ENCODE measurements around the gene CCL19. TPM values are rescaled to one million over a fixed set of nuclear protein-coding genes. Genes with fewer than 3 reads are reported as not detected.
A peak's percentile ranks its signal among the peaks of the same experiment; 100 is the strongest.
"Not testable (repeated sequence)": the region's sequence is repeated elsewhere in the genome, so short reads cannot be mapped to it uniquely, and the experiment has no call there.

The CCL19 gene
- not detected for total RNA-seq

DNA sequence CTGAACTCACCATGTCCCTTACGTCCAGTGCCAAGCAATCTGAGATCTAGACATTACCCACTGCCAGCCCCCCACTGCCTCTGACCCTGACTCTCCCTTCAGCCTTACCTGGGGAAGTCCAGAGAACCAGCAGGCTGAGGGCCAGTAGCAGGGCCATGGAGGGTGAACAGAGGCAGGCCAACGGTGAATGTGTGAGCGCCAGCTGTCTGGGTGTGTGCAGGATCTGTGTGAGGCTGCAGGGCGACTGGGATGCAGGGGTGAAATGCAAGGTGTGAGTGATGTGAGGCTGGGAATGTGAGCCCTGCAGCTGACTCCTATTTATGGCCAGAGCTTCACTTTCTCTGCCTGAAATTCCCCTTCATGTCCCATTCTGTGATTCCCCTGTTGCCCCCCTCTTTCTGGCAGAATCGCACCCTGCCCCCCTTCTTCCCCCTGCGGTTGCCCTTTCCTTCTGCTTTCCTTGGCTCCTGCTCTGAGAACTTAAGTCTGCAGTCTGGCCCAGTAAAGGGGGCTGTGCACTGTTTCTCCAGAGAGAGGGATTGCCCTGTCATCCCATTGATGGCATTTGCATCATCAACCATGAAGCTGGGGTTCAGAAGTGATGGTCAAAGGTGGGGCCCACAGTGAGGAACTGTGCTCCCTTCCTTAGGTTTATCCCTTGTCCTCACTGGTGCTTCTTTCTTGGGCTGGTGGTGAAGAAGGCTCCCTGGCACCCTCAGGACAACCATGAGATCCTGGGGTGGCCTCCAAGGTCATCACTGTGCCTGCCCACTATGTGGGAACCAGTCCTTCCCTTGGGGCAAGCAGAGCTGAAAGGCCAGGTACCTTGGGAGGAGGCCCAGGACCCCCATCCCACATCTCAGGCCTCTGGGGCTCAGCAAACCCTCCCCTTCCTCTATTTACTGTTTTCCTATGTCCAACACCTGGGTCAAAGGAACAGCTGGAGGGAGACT, at the start of gene CCL19:
TSS of gene CCL19 (minus strand) at position 294 of the 953 bp plus-strand sequence. CDS start at position 157, 137 bp downstream.
- no peak for DNase-seq (ENCODE audit: low spot score)
- no peaks in the 10 kb centered on the region for H3K9me3 Mint-ChIP-seq
- no peak for ATAC-seq
- H3K27me3 Mint-ChIP-seq, result peaks cover 0 to 2% of the 10 kb centered on the region in 2 donors
- no peaks in the 10 kb centered on the region for H3K36me3 Mint-ChIP-seq
- peaks cover 0 to 5% of the 10 kb centered on the region in 2 donors for H3K4me1 Mint-ChIP-seq (ENCODE audit: low read depth in 2 of 2)
- H3K27ac Mint-ChIP-seq, result no peak within 1 kb of the TSS
- no peak within 1 kb of the TSS for H3K4me3 Mint-ChIP-seq

GRCh38 chr9:34740176-34740575, 49.1 kb upstream of the CCL19 start:
- not testable (repeated sequence) for ATAC-seq; H3K27ac Mint-ChIP-seq; H3K4me3 Mint-ChIP-seq; H3K9me3 Mint-ChIP-seq; H3K4me1 Mint-ChIP-seq (ENCODE audit: low read depth in 2 of 2); H3K36me3 Mint-ChIP-seq; DNase-seq (ENCODE audit: low spot score)
- peaks cover 13 to 22% of the 10 kb centered on the region in 2 donors for H3K27me3 Mint-ChIP-seq

- no peak overlapping the region for H3K4me3 Mint-ChIP-seq
- peaks cover 5 to 15% of the 10 kb centered on the region in 2 donors for H3K27me3 Mint-ChIP-seq
- H3K27ac Mint-ChIP-seq, result no peak overlapping the region
- H3K36me3 Mint-ChIP-seq, result no peaks in the 10 kb centered on the region
- DNase-seq (ENCODE audit: low spot score), result no peak
- H3K4me1 Mint-ChIP-seq (ENCODE audit: low read depth in 2 of 2), result no peaks in the 10 kb centered on the region
- H3K9me3 Mint-ChIP-seq, result no peaks in the 10 kb centered on the region
- no peak for ATAC-seq
Measured at GRCh38 chr9:34737677-34738260, 46.7 kb upstream of the CCL19 start.

GRCh38 chr9:34734720-34735119, 43.6 kb upstream of the CCL19 start:
- H3K27ac Mint-ChIP-seq, result no peak overlapping the region
- no peaks in the 10 kb centered on the region for H3K9me3 Mint-ChIP-seq
- H3K4me1 Mint-ChIP-seq (ENCODE audit: low read depth in 2 of 2), result no peaks in the 10 kb centered on the region
- H3K27me3 Mint-ChIP-seq, result peaks cover 5 to 20% of the 10 kb centered on the region in 2 donors
- DNase-seq (ENCODE audit: low spot score) (no peak), ATAC-seq (no peak)
- no peak overlapping the region for H3K4me3 Mint-ChIP-seq
- H3K36me3 Mint-ChIP-seq, result no peaks in the 10 kb centered on the region

GRCh38 chr9:34732886-34733285, 41.8 kb upstream of the CCL19 start:
- Mint-ChIP-seq H3K27me3 (peaks cover 3 to 18% of the 10 kb centered on the region in 2 donors), H3K27ac (no peak overlapping the region), H3K9me3 (no peaks in the 10 kb centered on the region), H3K4me1 (ENCODE audit: low read depth in 2 of 2) (no peaks in the 10 kb centered on the region), H3K36me3 (no peaks in the 10 kb centered on the region), H3K4me3 (no peak overlapping the region)
- DNase-seq (ENCODE audit: low spot score) (no peak), ATAC-seq (no peak)

GRCh38 chr9:34732478-34732877, 41.4 kb upstream of the CCL19 start:
- Mint-ChIP-seq H3K27me3 (peaks cover 0 to 18% of the 10 kb centered on the region in 2 donors), H3K36me3 (no peaks in the 10 kb centered on the region), H3K4me3 (no peak overlapping the region), H3K27ac (no peak overlapping the region), H3K4me1 (ENCODE audit: low read depth in 2 of 2) (no peaks in the 10 kb centered on the region), H3K9me3 (no peaks in the 10 kb centered on the region)
- no peak for DNase-seq (ENCODE audit: low spot score)
- ATAC-seq, result no peak

DNA sequence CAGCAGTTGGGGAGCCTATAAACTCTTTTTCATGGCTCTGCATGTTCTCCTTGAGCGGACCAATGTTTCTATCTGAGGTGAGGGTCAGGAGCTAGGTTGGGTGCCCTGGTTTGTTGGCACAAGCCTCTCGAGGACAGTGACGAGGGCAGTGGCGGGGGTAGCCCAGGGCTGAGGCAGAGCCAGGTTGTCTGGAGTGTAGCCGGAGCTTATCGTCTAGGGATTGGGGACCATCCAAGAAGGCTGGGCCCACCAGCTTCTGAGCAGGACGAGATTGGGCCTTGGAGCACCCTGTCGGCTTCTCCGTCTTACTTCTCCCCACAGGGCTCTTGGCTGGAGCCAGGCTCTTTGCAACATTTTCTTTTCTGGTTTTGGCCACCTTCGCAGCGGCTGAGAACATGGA, 32.1 kb upstream of the CCL19 start:
- no peak for DNase-seq (ENCODE audit: low spot score)
- H3K4me1 Mint-ChIP-seq (ENCODE audit: low read depth in 2 of 2), result no peaks in the 10 kb centered on the region
- no peak overlapping the region for H3K27ac Mint-ChIP-seq
- no peak overlapping the region for H3K4me3 Mint-ChIP-seq
- H3K27me3 Mint-ChIP-seq, result peaks cover 9 to 15% of the 10 kb centered on the region in 2 donors
- no peaks in the 10 kb centered on the region for H3K9me3 Mint-ChIP-seq
- ATAC-seq, result no peak
- no peaks in the 10 kb centered on the region for H3K36me3 Mint-ChIP-seq

DNA sequence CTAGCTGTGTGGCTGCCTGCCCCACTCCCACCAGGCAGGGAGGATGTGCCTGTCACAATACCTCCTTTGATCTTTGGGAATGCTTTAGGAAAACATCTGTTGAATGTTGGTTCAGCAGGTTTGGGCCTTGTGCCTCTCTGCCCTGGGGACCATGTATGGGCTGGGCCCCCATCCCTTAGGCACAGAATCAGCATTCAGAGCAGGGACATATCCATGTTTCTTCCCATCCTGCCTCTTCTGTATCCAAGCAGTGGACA, 28.6 kb upstream of the CCL19 start:
- not testable (repeated sequence) for ATAC-seq; H3K27ac Mint-ChIP-seq; H3K9me3 Mint-ChIP-seq; H3K36me3 Mint-ChIP-seq; H3K4me3 Mint-ChIP-seq; DNase-seq (ENCODE audit: low spot score); H3K4me1 Mint-ChIP-seq (ENCODE audit: low read depth in 2 of 2)
- peaks cover 18 to 20% of the 10 kb centered on the region in 2 donors for H3K27me3 Mint-ChIP-seq

GRCh38 chr9:34719021-34719768, 28.1 kb upstream of the CCL19 start:
- ATAC-seq (no peak), DNase-seq (ENCODE audit: low spot score) (no peak)
- no peak overlapping the region for H3K4me3 Mint-ChIP-seq
- peaks cover 18 to 20% of the 10 kb centered on the region in 2 donors for H3K27me3 Mint-ChIP-seq
- no peak overlapping the region for H3K27ac Mint-ChIP-seq
- no peaks in the 10 kb centered on the region for H3K9me3 Mint-ChIP-seq
- no peaks in the 10 kb centered on the region for H3K36me3 Mint-ChIP-seq
- no peaks in the 10 kb centered on the region for H3K4me1 Mint-ChIP-seq (ENCODE audit: low read depth in 2 of 2)

DNA sequence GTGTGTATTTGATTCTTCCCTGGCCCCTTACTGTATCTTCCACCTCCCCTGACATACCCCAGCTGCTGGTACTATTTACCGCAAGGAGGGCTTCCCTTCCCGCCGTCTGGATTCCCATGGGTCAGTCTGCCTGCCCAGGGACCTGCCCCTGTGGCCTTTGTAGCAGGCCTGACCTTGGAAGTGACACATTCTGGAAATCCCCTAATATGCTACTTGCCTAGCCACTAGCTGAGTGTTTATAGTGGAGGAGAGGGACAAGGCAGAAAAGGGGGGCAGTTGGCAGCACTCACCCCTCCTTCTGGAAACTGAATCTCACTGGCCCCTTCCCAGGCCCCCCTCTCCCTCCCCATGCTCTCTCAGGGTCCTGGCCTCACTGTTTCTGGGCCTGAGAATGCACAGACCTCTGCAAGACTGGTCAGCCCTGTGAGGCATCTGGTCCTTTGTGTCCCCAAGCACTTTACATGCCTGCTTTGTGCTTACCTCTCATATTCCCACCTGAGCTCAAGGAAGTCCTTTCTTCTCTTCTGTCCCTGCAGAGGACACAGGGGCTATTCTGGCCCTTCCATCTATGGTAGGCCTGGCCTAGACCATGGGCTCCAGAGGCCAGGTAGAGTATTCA, 27.0 kb upstream of the CCL19 start:
- peaks cover 24 to 30% of the 10 kb centered on the region in 2 donors for H3K27me3 Mint-ChIP-seq
- ATAC-seq, result peak in 1 of 2 donors; percentile 11
- H3K36me3 Mint-ChIP-seq, result no peaks in the 10 kb centered on the region
- no peak overlapping the region for H3K27ac Mint-ChIP-seq
- H3K9me3 Mint-ChIP-seq, result no peaks in the 10 kb centered on the region
- no peak overlapping the region for H3K4me3 Mint-ChIP-seq
- DNase-seq (ENCODE audit: low spot score), result no peak
- H3K4me1 Mint-ChIP-seq (ENCODE audit: low read depth in 2 of 2), result no peaks in the 10 kb centered on the region

DNA sequence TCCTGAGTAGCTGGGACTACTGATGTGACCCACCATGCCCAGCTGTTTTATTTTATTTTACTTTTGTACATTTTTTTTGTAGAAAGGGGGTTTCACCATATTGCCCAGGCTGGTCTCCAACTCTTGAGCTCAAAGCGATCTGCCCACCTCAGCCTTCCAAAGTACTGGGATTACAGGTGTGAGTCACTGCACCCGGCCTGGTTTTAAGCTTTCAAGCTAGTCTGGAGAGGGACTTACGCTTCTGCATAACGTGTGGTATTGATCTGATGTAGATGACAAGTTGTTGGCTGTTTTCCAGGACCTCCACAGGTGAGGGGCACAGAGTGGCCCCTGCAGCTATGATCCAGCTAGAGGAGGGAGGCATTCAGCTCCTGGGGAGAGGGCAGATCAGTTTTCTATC, 25.6 kb upstream of the CCL19 start:
- H3K27me3 Mint-ChIP-seq, result peaks cover 32 to 44% of the 10 kb centered on the region in 2 donors
- H3K27ac Mint-ChIP-seq, result no peak overlapping the region
- no peaks in the 10 kb centered on the region for H3K36me3 Mint-ChIP-seq
- no peak for ATAC-seq
- no peaks in the 10 kb centered on the region for H3K9me3 Mint-ChIP-seq
- no peak for DNase-seq (ENCODE audit: low spot score)
- no peak overlapping the region for H3K4me3 Mint-ChIP-seq
- H3K4me1 Mint-ChIP-seq (ENCODE audit: low read depth in 2 of 2), result no peaks in the 10 kb centered on the region

- Mint-ChIP-seq H3K27me3 (peaks cover 26 to 39% of the 10 kb centered on the region in 2 donors), H3K4me1 (ENCODE audit: low read depth in 2 of 2) (no peaks in the 10 kb centered on the region), H3K27ac (no peak overlapping the region), H3K9me3 (no peaks in the 10 kb centered on the region), H3K36me3 (no peaks in the 10 kb centered on the region), H3K4me3 (no peak overlapping the region)
- DNase-seq (ENCODE audit: low spot score), result no peak
- ATAC-seq, result peak in 1 of 2 donors; percentile 5
Measured at GRCh38 chr9:34715639-34716215, 24.7 kb upstream of the CCL19 start.

- DNase-seq (ENCODE audit: low spot score) (no peak), ATAC-seq (no peak)
- H3K27ac Mint-ChIP-seq, result no peak overlapping the region
- H3K9me3 Mint-ChIP-seq, result no peaks in the 10 kb centered on the region
- H3K36me3 Mint-ChIP-seq, result no peaks in the 10 kb centered on the region
- H3K4me1 Mint-ChIP-seq (ENCODE audit: low read depth in 2 of 2), result no peaks in the 10 kb centered on the region
- no peak overlapping the region for H3K4me3 Mint-ChIP-seq
- H3K27me3 Mint-ChIP-seq, result peaks cover 25 to 37% of the 10 kb centered on the region in 2 donors
Measured at GRCh38 chr9:34714007-34714406, 22.9 kb upstream of the CCL19 start.
